H9 (cell line): ENCODE data around the gene ENTR1. TPM values are rescaled to one million over a fixed set of nuclear protein-coding genes. Genes with fewer than 3 reads are reported as not detected.
A peak's percentile ranks its signal among the peaks of the same experiment; 100 is the strongest.

ENCODE experiments used
- DNase-seq: peaks from one replicate; pipeline ENCODE4 v3.0.0-alpha.2; 2017
- H2AFZ ChIP-seq: one replicate; pipeline ENCODE4 v1.6.1; 2013; ENCODE audit warnings: mild to moderate bottlenecking, low read length, control low read depth, moderate library complexity
- H2AK5ac ChIP-seq: 2 replicates; pipeline ENCODE4 v1.6.1; 2013; ENCODE audit warnings: low read length, control low read depth, mixed read lengths; ENCODE audit not compliant: insufficient read length
- H2BK120ac ChIP-seq: one replicate; pipeline ENCODE4 v1.6.1; 2013; ENCODE audit warnings: low read depth, mild to moderate bottlenecking, low read length, control low read depth, inconsistent platforms; ENCODE audit not compliant: poor library complexity, severe bottlenecking
- H2BK12ac ChIP-seq: 2 replicates; pipeline ENCODE4 v1.6.1; 2013; ENCODE audit warnings: low read length, control low read depth, mixed read lengths, low read depth; ENCODE audit not compliant: insufficient read length
- H2BK15ac ChIP-seq: 2 replicates; pipeline ENCODE4 v1.6.1; 2013; ENCODE audit warnings: low read depth, low read length, control low read depth
- H2BK20ac ChIP-seq: one replicate; pipeline ENCODE4 v1.6.1; 2013; ENCODE audit warnings: low read depth, mild to moderate bottlenecking, low read length, control low read depth, inconsistent platforms; ENCODE audit not compliant: poor library complexity, severe bottlenecking
- H2BK5ac ChIP-seq: 2 replicates; pipeline ENCODE4 v1.6.1; 2013; ENCODE audit warnings: low read length, control low read depth, mixed read lengths; ENCODE audit not compliant: insufficient read length
- H3K14ac ChIP-seq: 2 replicates; pipeline ENCODE4 v1.6.1; 2013; ENCODE audit warnings: low read length, control low read depth; ENCODE audit not compliant: insufficient read depth
- H3K18ac ChIP-seq: 2 replicates; pipeline ENCODE4 v1.6.1; 2013; ENCODE audit warnings: low read depth, mild to moderate bottlenecking, mixed read lengths, low read length, control low read depth; ENCODE audit not compliant: insufficient read length
- H3K23ac ChIP-seq: 2 replicates; pipeline ENCODE4 v1.6.1; 2013; ENCODE audit warnings: low read length, control low read depth, mixed read lengths, low read depth; ENCODE audit not compliant: insufficient read length
- H3K23me2 ChIP-seq: 2 replicates; pipeline ENCODE4 v1.6.1; 2013; ENCODE audit warnings: low read depth, mild to moderate bottlenecking, mixed read lengths, low read length, control low read depth; ENCODE audit not compliant: insufficient read length, poor library complexity, severe bottlenecking
- H3K27ac ChIP-seq: 2 replicates; pipeline ENCODE4 v1.5.1; 2013; ENCODE audit warnings: low read length, control low read depth, mixed read lengths, low read depth; ENCODE audit not compliant: insufficient read length
- H3K27me3 ChIP-seq: 2 replicates; pipeline ENCODE4 v1.6.1; 2013; ENCODE audit warnings: low read length, control low read depth, inconsistent platforms; ENCODE audit not compliant: insufficient read depth
- H3K4ac ChIP-seq: 2 replicates; pipeline ENCODE4 v1.6.1; 2013; ENCODE audit warnings: low read depth, mild to moderate bottlenecking, control low read depth, inconsistent platforms, low read length, moderate library complexity
- H3K4me1 ChIP-seq: 2 replicates; pipeline ENCODE4 v1.6.1; 2013; ENCODE audit warnings: low read length, control low read depth, inconsistent platforms; ENCODE audit not compliant: insufficient read depth
- H3K4me2 ChIP-seq: 2 replicates; pipeline ENCODE4 v1.6.1; 2013; ENCODE audit warnings: low read length, control low read depth, mixed read lengths; ENCODE audit not compliant: insufficient read length, insufficient read depth
- H3K56ac ChIP-seq: 2 replicates; pipeline ENCODE4 v1.6.1; 2013; ENCODE audit warnings: low read depth, mild to moderate bottlenecking, mixed read lengths, low read length, control low read depth; ENCODE audit not compliant: insufficient read length
- H3K79me1 ChIP-seq: 2 replicates; pipeline ENCODE4 v1.6.1; 2013; ENCODE audit warnings: low read depth, mild to moderate bottlenecking, moderate library complexity, low read length, control low read depth, inconsistent platforms; ENCODE audit not compliant: insufficient read depth, poor library complexity, severe bottlenecking
- H3K79me2 ChIP-seq: 2 replicates; pipeline ENCODE4 v1.6.1; 2013; ENCODE audit warnings: low read length, control low read depth, inconsistent platforms; ENCODE audit not compliant: insufficient read depth
- H3K9ac ChIP-seq: 2 replicates; pipeline ENCODE4 v1.6.1; 2013; ENCODE audit warnings: low read length, control low read depth, mixed read lengths; ENCODE audit not compliant: insufficient read length; ENCODE audit errors: extremely low read depth
- H3K9me3 ChIP-seq: one replicate; pipeline ENCODE4 v1.6.1; 2013; ENCODE audit warnings: low read depth, low read length, inconsistent platforms; ENCODE audit not compliant: control insufficient read depth
- H3T11ph ChIP-seq: one replicate; pipeline ENCODE4 v1.6.1; 2013; ENCODE audit warnings: mild to moderate bottlenecking, low read length, control low read depth, inconsistent platforms
- H4K20me1 ChIP-seq: one replicate; pipeline ENCODE4 v1.6.1; 2013; ENCODE audit not compliant: control insufficient read depth, insufficient read length, insufficient read depth
- H4K5ac ChIP-seq: 2 replicates; pipeline ENCODE4 v1.6.1; 2013; ENCODE audit warnings: low read depth, mild to moderate bottlenecking, mixed read lengths, low read length, control low read depth; ENCODE audit not compliant: insufficient read length
- H4K8ac ChIP-seq: replicated peaks from 2 replicates; pipeline ENCODE4 v1.6.1; 2013; ENCODE audit warnings: low read length, control low read depth, mixed read lengths, low read depth; ENCODE audit not compliant: insufficient read length
- H4K91ac ChIP-seq: 2 replicates; pipeline ENCODE4 v1.6.1; 2013; ENCODE audit warnings: low read depth, mild to moderate bottlenecking, moderate library complexity, mixed read lengths, low read length, control low read depth; ENCODE audit not compliant: insufficient read length
- H3K27ac Mint-ChIP-seq, 3 experiments: 2 replicates in 2 of 3; 3 replicates in 1 of 3; pipeline ENCODE4 v1.8.0; 2020 to 2021; ENCODE audit warnings: mixed read lengths in 3 of 3, mild to moderate bottlenecking in 1 of 3, moderate library complexity in 1 of 3
- H3K27me3 Mint-ChIP-seq: 2 replicates; pipeline ENCODE4 v1.8.0; 2021; ENCODE audit warnings: low read depth, mild to moderate bottlenecking, moderate library complexity, mixed read lengths
- H3K36me3 Mint-ChIP-seq, 3 experiments: 2 replicates in 2 of 3; 3 replicates in 1 of 3; pipeline ENCODE4 v1.8.0; 2020 to 2021; ENCODE audit warnings: low read depth in 3 of 3, mixed read lengths in 3 of 3; ENCODE audit not compliant: insufficient read depth in 1 of 3
- H3K4me1 Mint-ChIP-seq, 2 experiments: 2 replicates each; pipeline ENCODE4 v1.8.0; 2020; ENCODE audit warnings: mixed read lengths in 2 of 2
- H3K4me3 Mint-ChIP-seq, 2 experiments: 2 replicates in 1 of 2; 3 replicates in 1 of 2; pipeline ENCODE4 v1.8.0; 2020 to 2021; ENCODE audit warnings: mild to moderate bottlenecking in 2 of 2, mixed read lengths in 2 of 2, moderate library complexity in 1 of 2
- H3K9me3 Mint-ChIP-seq, 2 experiments: 2 replicates in 1 of 2; 3 replicates in 1 of 2; pipeline ENCODE4 v1.8.0; 2020; ENCODE audit warnings: mild to moderate bottlenecking in 2 of 2, mixed read lengths in 2 of 2, moderate library complexity in 1 of 2
- WGBS: extraction: QIAGEN DNeasy Blood & Tissue Kit; methylation state at CpG from one replicate; pipeline ENCODE4 v1.1.7; 2013; ENCODE audit warnings: missing lambda C conversion rate, low lambda C conversion rate, mixed read lengths; ENCODE audit not compliant: insufficient read length; ENCODE audit errors: extremely low coverage; 5-methylcytosine and 5-hydroxymethylcytosine counted together
- total RNA-seq: library from RNA; stranded (reverse); gene quantifications from 2 replicates; pipeline ENCODE4 v1.2.1, GENCODE V29; 2021
- TF ChIP-seq, protein P1 (sequence below): fragments of 200-600 bp; sonication (generic); conservative IDR thresholded peaks from 3 replicates; pipeline ENCODE4 v1.8.0; 2021; ENCODE audit warnings: antibody characterized with exemption, mild to moderate bottlenecking

Gene ENTR1
- total RNA-seq, 1 experiment from 2014 or later: 108 TPM

DNA sequence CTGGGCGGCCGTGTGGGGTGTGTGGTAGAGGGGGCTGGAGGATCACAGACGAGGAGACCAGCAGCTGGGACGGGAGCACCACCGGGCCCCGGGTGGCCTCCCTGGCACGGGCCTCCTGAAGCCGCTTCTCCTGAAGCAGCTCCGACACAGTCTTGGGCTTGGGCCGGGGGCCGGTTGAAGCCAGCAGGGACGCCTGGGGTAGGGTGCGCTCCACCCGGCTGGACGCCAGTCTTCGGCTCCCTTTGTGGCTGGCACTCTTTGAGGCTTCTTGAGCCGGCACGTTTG lies 31.5 kb downstream of the ENTR1 start:
- no peak overlapping the region for H3K27ac ChIP-seq
- H3K4me1 Mint-ChIP-seq: no peaks in the 10 kb centered on the region
- H3K79me2 ChIP-seq: no peaks in the 10 kb centered on the region
- H2BK120ac ChIP-seq: no peak overlapping the region
- no peak overlapping the region for H3K23ac ChIP-seq
- no peak overlapping the region for H2BK20ac ChIP-seq
- WGBS: no CpG with 5 or more reads among the region's 18 CpGs
- no peaks in the 10 kb centered on the region for H3K27me3 ChIP-seq
- no peak overlapping the region for H3K14ac ChIP-seq
- H3K9me3 Mint-ChIP-seq: no peaks in the 10 kb centered on the region
- H3K4me1 ChIP-seq: no peaks in the 10 kb centered on the region
- H2BK5ac ChIP-seq: no peak overlapping the region
- H3K4ac ChIP-seq: no peak overlapping the region
- no peak overlapping the region for H3K56ac ChIP-seq
- no peak overlapping the region for H3T11ph ChIP-seq
- no peak overlapping the region for H2AK5ac ChIP-seq
- TF ChIP-seq, protein P1, sequence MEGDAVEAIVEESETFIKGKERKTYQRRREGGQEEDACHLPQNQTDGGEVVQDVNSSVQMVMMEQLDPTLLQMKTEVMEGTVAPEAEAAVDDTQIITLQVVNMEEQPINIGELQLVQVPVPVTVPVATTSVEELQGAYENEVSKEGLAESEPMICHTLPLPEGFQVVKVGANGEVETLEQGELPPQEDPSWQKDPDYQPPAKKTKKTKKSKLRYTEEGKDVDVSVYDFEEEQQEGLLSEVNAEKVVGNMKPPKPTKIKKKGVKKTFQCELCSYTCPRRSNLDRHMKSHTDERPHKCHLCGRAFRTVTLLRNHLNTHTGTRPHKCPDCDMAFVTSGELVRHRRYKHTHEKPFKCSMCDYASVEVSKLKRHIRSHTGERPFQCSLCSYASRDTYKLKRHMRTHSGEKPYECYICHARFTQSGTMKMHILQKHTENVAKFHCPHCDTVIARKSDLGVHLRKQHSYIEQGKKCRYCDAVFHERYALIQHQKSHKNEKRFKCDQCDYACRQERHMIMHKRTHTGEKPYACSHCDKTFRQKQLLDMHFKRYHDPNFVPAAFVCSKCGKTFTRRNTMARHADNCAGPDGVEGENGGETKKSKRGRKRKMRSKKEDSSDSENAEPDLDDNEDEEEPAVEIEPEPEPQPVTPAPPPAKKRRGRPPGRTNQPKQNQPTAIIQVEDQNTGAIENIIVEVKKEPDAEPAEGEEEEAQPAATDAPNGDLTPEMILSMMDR: no peak
- no peak overlapping the region for H3K18ac ChIP-seq
- H3K4me3 Mint-ChIP-seq: no peak overlapping the region
- H4K91ac ChIP-seq: no peak overlapping the region
- H4K8ac ChIP-seq: no peak overlapping the region
- no peak overlapping the region for H2BK12ac ChIP-seq
- H2AFZ ChIP-seq: no peak overlapping the region
- no peaks in the 10 kb centered on the region for H3K9me3 ChIP-seq
- no peak overlapping the region for H3K4me2 ChIP-seq
- peaks cover 4 to 41% (median 23%) of the 10 kb centered on the region in 3 experiments; a peak in 6 of 7 replicates for H3K36me3 Mint-ChIP-seq
- no peaks in the 10 kb centered on the region for H3K27me3 Mint-ChIP-seq
- no peak for DNase-seq
- no peak overlapping the region for H2BK15ac ChIP-seq
- no peak overlapping the region for H3K9ac ChIP-seq
- H3K27ac Mint-ChIP-seq: peak overlapping the region in 1 of 3 experiments; percentile 48; a peak in 1 of 7 replicates
- no peaks in the 10 kb centered on the region for H3K23me2 ChIP-seq
- H4K5ac ChIP-seq: no peak overlapping the region
- no peaks in the 10 kb centered on the region for H3K79me1 ChIP-seq
- H4K20me1 ChIP-seq: no peaks in the 10 kb centered on the region
